DND-41 (cell line): ENCODE data around the gene PLEKHJ1.

Experiments
- ATAC-seq: fragments of 200-7000 bp; cut with Tn5 transposase; 3 replicates; pipeline ENCODE4 v1.9.1; 2021; ENCODE audit warnings: low read depth; ENCODE audit not compliant: insufficient read depth
- DNase-seq: peaks from one replicate; pipeline ENCODE4 v3.0.0-alpha.2; 2020
- H2AFZ ChIP-seq: 2 replicates; pipeline ENCODE4 v1.6.0; 2012; ENCODE audit warnings: low read depth, low read length
- H3K27ac ChIP-seq: 2 replicates; pipeline ENCODE4 v1.5.1; 2012; ENCODE audit warnings: low read length, inconsistent platforms
- H3K27me3 ChIP-seq: fragments of 200-600 bp; sonication (generic); 2 replicates; pipeline ENCODE4 v1.6.0; 2012; ENCODE audit warnings: low read length, mild to moderate bottlenecking, inconsistent platforms; ENCODE audit not compliant: insufficient read depth, poor library complexity
- H3K36me3 ChIP-seq: 2 replicates; pipeline ENCODE4 v1.5.1; 2012; ENCODE audit warnings: low read length, inconsistent platforms; ENCODE audit not compliant: insufficient read depth
- H3K4me1 ChIP-seq: 2 replicates; pipeline ENCODE4 v1.5.1; 2012; ENCODE audit warnings: mild to moderate bottlenecking, low read length; ENCODE audit not compliant: insufficient read depth
- H3K4me2 ChIP-seq: 2 replicates; pipeline ENCODE4 v1.6.0; 2012; ENCODE audit warnings: mild to moderate bottlenecking, moderate library complexity, low read length, inconsistent platforms; ENCODE audit not compliant: insufficient read depth
- H3K4me3 ChIP-seq, 2 experiments: fragments of 200-600 bp in 1 of 2; shearing (Covaris generic) in 1 of 2; 2 replicates each; pipeline ENCODE4 v1.5.1; 2012 to 2016; ENCODE audit warnings: inconsistent platforms in 2 of 2, low read length in 2 of 2, mild to moderate bottlenecking in 2 of 2, low read depth in 1 of 2, moderate library complexity in 1 of 2
- H3K79me2 ChIP-seq: 2 replicates; pipeline ENCODE4 v1.6.0; 2012; ENCODE audit warnings: low read length, inconsistent platforms; ENCODE audit not compliant: insufficient read depth
- H3K9ac ChIP-seq: 2 replicates; pipeline ENCODE4 v1.6.0; 2012; ENCODE audit warnings: low read depth, mild to moderate bottlenecking, inconsistent platforms, low read length, moderate library complexity
- H3K9me3 ChIP-seq: 2 replicates; pipeline ENCODE4 v1.5.1; 2012; ENCODE audit warnings: low read length, moderate library complexity, mild to moderate bottlenecking, inconsistent platforms; ENCODE audit not compliant: insufficient read depth, severe bottlenecking
- H4K20me1 ChIP-seq: 2 replicates; pipeline ENCODE4 v1.6.0; 2012; ENCODE audit warnings: low read length; ENCODE audit not compliant: insufficient read depth
- CTCF ChIP-seq: IDR thresholded peaks from 2 replicates; pipeline ENCODE4 v1.5.1; 2012; ENCODE audit warnings: borderline replicate concordance, low read length, moderate library complexity, mild to moderate bottlenecking; ENCODE audit not compliant: poor library complexity, severe bottlenecking; ENCODE audit errors: extremely low read depth
- EZH2 ChIP-seq: IDR thresholded peaks from 3 replicates; pipeline ENCODE4 v1.6.1; 2012; ENCODE audit warnings: borderline replicate concordance, low read depth, mild to moderate bottlenecking, moderate library complexity, low read length, inconsistent platforms; ENCODE audit not compliant: severe bottlenecking

Gene PLEKHJ1

DNA sequence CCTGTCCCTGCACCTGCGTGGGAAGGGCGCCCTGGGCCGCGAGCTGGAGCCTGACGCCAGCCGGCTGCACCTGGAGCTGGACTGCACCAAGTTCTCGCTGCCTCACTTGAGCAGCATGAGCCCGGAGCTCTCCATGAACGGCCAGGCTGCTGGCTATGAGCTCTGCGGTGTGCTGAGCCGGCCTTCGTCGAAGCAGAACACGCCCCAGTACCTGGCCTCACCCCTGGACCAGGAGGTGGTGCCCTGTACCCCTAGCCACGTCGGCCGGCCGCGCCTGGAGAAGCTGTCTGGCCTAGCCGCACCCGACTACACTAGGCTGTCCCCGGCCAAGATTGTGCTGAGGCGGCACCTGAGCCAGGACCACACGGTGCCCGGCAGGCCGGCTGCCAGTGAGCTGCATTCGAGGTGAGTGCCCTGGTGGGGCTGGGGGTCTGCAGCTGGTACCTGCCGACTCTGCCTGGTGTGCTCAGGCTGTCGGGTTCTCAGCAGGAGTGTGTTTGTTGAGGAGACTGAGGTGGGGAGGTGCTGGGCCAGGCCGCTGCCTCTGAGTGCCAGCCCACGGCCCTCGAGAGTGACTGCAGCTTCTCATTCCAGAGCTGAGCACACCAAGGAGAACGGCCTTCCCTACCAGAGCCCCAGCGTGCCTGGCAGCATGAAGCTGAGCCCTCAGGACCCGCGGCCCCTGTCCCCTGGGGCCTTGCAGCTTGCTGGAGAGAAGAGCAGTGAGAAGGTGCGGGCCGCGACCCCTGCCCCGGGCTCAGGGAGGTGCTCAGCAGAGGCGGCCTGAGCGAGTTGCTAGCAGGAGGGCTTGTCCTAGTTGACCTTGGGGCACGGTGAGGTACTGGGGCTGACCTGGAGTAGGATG is 19.5 kb downstream of the PLEKHJ1 start:
- DNase-seq (no peak), ATAC-seq (no peak; the same call in 2 of the 3 replicates)
- H4K20me1 ChIP-seq, result peaks cover 41% of the 10 kb centered on the region
- H3K79me2 ChIP-seq, result peaks cover 8% of the 10 kb centered on the region; the same call in 1 of the 2 replicates
- H3K4me3 ChIP-seq, result no peak overlapping the region
- H3K27me3 ChIP-seq, result no peaks in the 10 kb centered on the region
- peaks cover 96% of the 10 kb centered on the region for H3K36me3 ChIP-seq
- no peak overlapping the region for H3K9ac ChIP-seq
- H3K9me3 ChIP-seq, result no peaks in the 10 kb centered on the region
- no peaks in the 10 kb centered on the region for H3K4me1 ChIP-seq
- H3K4me2 ChIP-seq, result no peak overlapping the region
- no peak overlapping the region for H2AFZ ChIP-seq
- no peak overlapping the region for H3K27ac ChIP-seq
- TF ChIP-seq EZH2, result no peak
- no peak for TF ChIP-seq CTCF

- peaks cover 96% of the 10 kb centered on the region for H3K36me3 ChIP-seq
- H3K27ac ChIP-seq, result no peak overlapping the region
- no peaks in the 10 kb centered on the region for H3K27me3 ChIP-seq
- H3K9ac ChIP-seq, result no peak overlapping the region
- no peak for ATAC-seq
- no peaks in the 10 kb centered on the region for H3K9me3 ChIP-seq
- no peak overlapping the region for H3K4me3 ChIP-seq
- peaks cover 13% of the 10 kb centered on the region; the same call in 1 of the 2 replicates for H3K79me2 ChIP-seq
- TF ChIP-seq EZH2, result no peak
- no peaks in the 10 kb centered on the region for H3K4me1 ChIP-seq
- no peak overlapping the region for H3K4me2 ChIP-seq
- no peak overlapping the region for H2AFZ ChIP-seq
- H4K20me1 ChIP-seq, result peaks cover 46% of the 10 kb centered on the region
- DNase-seq, result no peak
These were observed 20.8 kb downstream of the PLEKHJ1 start for GRCh38 chr19:2215281-2215751.

DNA sequence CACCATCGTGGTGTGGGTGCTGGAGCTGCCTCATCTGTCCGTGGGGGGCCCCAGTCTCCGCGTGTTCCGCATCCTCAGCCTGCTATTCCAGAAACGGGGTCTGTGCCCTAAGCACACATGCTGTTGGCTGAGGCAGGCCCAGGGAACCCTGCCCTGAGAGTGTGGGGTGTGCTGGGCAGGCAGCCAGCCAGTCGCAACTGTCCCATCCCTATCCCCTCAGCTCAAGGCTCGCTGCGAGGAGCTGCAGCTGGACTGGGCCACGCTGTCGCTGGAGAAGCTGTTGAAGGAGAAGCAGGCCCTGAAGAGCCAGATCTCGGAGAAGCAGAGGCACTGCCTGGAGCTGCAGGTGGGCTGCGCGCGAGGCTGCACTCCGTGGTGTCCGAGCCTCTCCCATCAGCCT is 21.9 kb downstream of the PLEKHJ1 start:
- Histone ChIP-seq H4K20me1 (peaks cover 43% of the 10 kb centered on the region), H3K79me2 (peaks cover 10% of the 10 kb centered on the region; the same call in 1 of the 2 replicates), H3K27me3 (no peaks in the 10 kb centered on the region), H3K4me3 (no peak overlapping the region), H3K36me3 (peaks cover 96% of the 10 kb centered on the region), H3K27ac (no peak overlapping the region), H2AFZ (no peak overlapping the region), H3K9ac (no peak overlapping the region), H3K9me3 (no peaks in the 10 kb centered on the region), H3K4me1 (no peaks in the 10 kb centered on the region), H3K4me2 (no peak overlapping the region)
- TF ChIP-seq CTCF (no peak), EZH2 (no peak)
- DNase-seq (no peak), ATAC-seq (no peak)

DNA sequence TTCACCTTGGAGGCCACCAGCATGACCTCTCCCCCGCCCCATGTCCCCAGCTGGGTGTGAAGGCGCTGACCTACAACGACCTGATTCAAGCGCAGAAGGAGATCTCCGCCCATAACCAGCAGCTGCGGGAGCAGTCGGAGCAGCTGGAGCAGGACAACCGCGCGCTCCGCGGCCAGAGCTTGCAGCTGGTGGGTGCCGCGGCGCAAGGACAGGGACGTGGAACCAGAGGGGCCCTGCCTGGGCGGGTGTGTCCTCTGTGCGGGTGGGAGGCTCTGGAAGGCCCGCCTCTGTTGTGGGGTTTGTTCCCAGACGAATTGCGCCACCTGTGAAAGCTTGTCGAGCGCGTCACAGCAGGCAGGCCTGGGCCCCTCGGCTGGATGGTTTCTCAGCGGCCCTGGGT is 22.3 kb downstream of the PLEKHJ1 start:
- Histone ChIP-seq H4K20me1 (peaks cover 42% of the 10 kb centered on the region), H3K27me3 (no peaks in the 10 kb centered on the region), H2AFZ (no peak overlapping the region), H3K27ac (no peak overlapping the region), H3K79me2 (peaks cover 9% of the 10 kb centered on the region; the same call in 1 of the 2 replicates), H3K9ac (no peak overlapping the region), H3K36me3 (peaks cover 96% of the 10 kb centered on the region), H3K4me1 (no peaks in the 10 kb centered on the region), H3K9me3 (no peaks in the 10 kb centered on the region), H3K4me3 (no peak overlapping the region), H3K4me2 (no peak overlapping the region)
- no peak for TF ChIP-seq CTCF
- ATAC-seq (no peak), DNase-seq (no peak)
